Measurements from ENCODE around the gene AGBL2. TPM values are rescaled to one million over a fixed set of nuclear protein-coding genes. Genes with fewer than 3 reads are reported as not detected.

The AGBL2 gene
- total RNA-seq, 3 donors from 2014 or later, result 0.16 to 3.2 (median 2.3) TPM

GRCh38 chr11:47611348-47611794 is 103.8 kb downstream of the AGBL2 start:
- no peak overlapping the region for H3K4me3 ChIP-seq
- TF ChIP-seq POLR2AphosphoS5 (IDR thresholded peaks at IDR 0.05) (no peak), POLR2A (IDR thresholded peaks at IDR 0.05) (no peak), CTCF (IDR thresholded peaks at IDR 0.05) (no peak)
- no peaks in the 10 kb centered on the region for H3K4me1 ChIP-seq
- H3K27me3 ChIP-seq, result no peaks in the 10 kb centered on the region
- intact Hi-C loops (cut with DNase I; ENCODE audit: low total_unique reads), result no loop called here
- no peaks in the 10 kb centered on the region for H3K9me3 ChIP-seq
- H3K27ac ChIP-seq, result no peak overlapping the region
- no peak for DNase-seq (ENCODE audit: low spot score in 2 of 2)
- H3K36me3 ChIP-seq, result no peaks in the 10 kb centered on the region

GRCh38 chr11:47609675-47610074 is 105.5 kb downstream of the AGBL2 start:
- H3K36me3 ChIP-seq, result no peaks in the 10 kb centered on the region
- no peaks in the 10 kb centered on the region for H3K9me3 ChIP-seq
- H3K4me3 ChIP-seq, result no peak overlapping the region
- DNase-seq (ENCODE audit: low spot score in 2 of 2), result no peak
- intact Hi-C loops (cut with DNase I; ENCODE audit: low total_unique reads), result no loop called here
- no peaks in the 10 kb centered on the region for H3K4me1 ChIP-seq
- TF ChIP-seq POLR2AphosphoS5 (IDR thresholded peaks at IDR 0.05) (no peak), POLR2A (IDR thresholded peaks at IDR 0.05) (no peak), CTCF (IDR thresholded peaks at IDR 0.05) (no peak)
- H3K27me3 ChIP-seq, result no peaks in the 10 kb centered on the region
- H3K27ac ChIP-seq, result no peak overlapping the region

Other genes with a start within 250 kb of the AGBL2 start
- 100 to 1,000 TPM in 2 of 3 donors, 10 to 100 TPM in 1; 94.1 to 117 (median 114) TPM for gene CELF1, start 162.2 kb downstream of the AGBL2 start, total RNA-seq
- 100 to 1,000 TPM; 130 to 139 (median 137) TPM for gene PTPMT1, start 149.8 kb downstream of the AGBL2 start, total RNA-seq
- gene KBTBD4, start 136.4 kb downstream of the AGBL2 start, total RNA-seq, result 10 to 100 TPM; 26.6 to 31.5 (median 26.9) TPM
- 10 to 100 TPM; 49.0 to 59.7 (median 49.2) TPM for gene NDUFS3, start 136.3 kb downstream of the AGBL2 start, total RNA-seq
- gene FAM180B, start 128.7 kb downstream of the AGBL2 start, total RNA-seq, result 10 to 100 TPM in 1 of 3 donors, not detected in 2; 11.2 TPM
- gene C1QTNF4, start 121.0 kb downstream of the AGBL2 start, total RNA-seq, result 1 to 10 TPM in 2 of 3 donors, under 1 TPM in 1; 0.96 to 5.6 (median 4.4) TPM
- gene MTCH2, start 72.8 kb downstream of the AGBL2 start, total RNA-seq, result 10 to 100 TPM; 38.7 to 47.5 (median 46.0) TPM
- gene FNBP4, start 52.0 kb upstream of the AGBL2 start, total RNA-seq, result 100 to 1,000 TPM; 109 to 227 (median 193) TPM
- gene NUP160, start 133.0 kb upstream of the AGBL2 start, total RNA-seq, result 10 to 100 TPM; 28.2 to 41.4 (median 40.6) TPM